ENCODE results near the gene MOB2. TPM values are rescaled to one million over a fixed set of nuclear protein-coding genes. Genes with fewer than 3 reads are reported as not detected.

The MOB2 gene
- total RNA-seq, 4 donors from 2014 or later = 21.1 to 71.5 (median 48.3) TPM

- Histone ChIP-seq H3K4me1 (peaks cover 0 to 5% of the 10 kb centered on the region in 2 donors), H3K27me3 (peaks cover 0 to 6% (median 2%) of the 10 kb centered on the region in 3 donors), H3K9me3 (no peaks in the 10 kb centered on the region), H3K36me3 (no peaks in the 10 kb centered on the region), H3K4me3 (no peak overlapping the region), H3K27ac (no peak overlapping the region)
- no peak for TF ChIP-seq CTCF (IDR thresholded peaks at IDR 0.05 in 4 of 5, conservative IDR thresholded peaks at IDR 0.05 in 1 of 5)
- TF ChIP-seq POLR2A (IDR thresholded peaks at IDR 0.05) = no peak
- ATAC-seq = no peak
- intact Hi-C loops (cut with DNase I; ENCODE audit: low total_unique reads) (no loop called here), in situ Hi-C loops (cut with MboI; ENCODE audit: low sequenced_read_pairs in 4 of 4) (no loop called here)
- DNase-seq = no peak
These were observed 29.8 kb downstream of the MOB2 start for GRCh38 chr11:1456596-1457325.

GRCh38 chr11:1456176-1456575 is 30.4 kb downstream of the MOB2 start:
- H3K27ac ChIP-seq = no peak overlapping the region
- H3K4me1 ChIP-seq = peaks cover 0 to 5% of the 10 kb centered on the region in 2 donors
- ATAC-seq = no peak
- TF ChIP-seq POLR2A (IDR thresholded peaks at IDR 0.05) = no peak
- no peak for TF ChIP-seq CTCF (IDR thresholded peaks at IDR 0.05 in 4 of 5, conservative IDR thresholded peaks at IDR 0.05 in 1 of 5)
- peaks cover 0 to 9% (median 2%) of the 10 kb centered on the region in 3 donors for H3K27me3 ChIP-seq
- in situ Hi-C loops (cut with MboI; ENCODE audit: low sequenced_read_pairs in 4 of 4) = no loop called here
- H3K4me3 ChIP-seq = no peak overlapping the region
- intact Hi-C loops (cut with DNase I; ENCODE audit: low total_unique reads) = no loop called here
- no peaks in the 10 kb centered on the region for H3K9me3 ChIP-seq
- DNase-seq = no peak
- no peaks in the 10 kb centered on the region for H3K36me3 ChIP-seq

GRCh38 chr11:1455763-1456060 is 30.9 kb downstream of the MOB2 start:
- in situ Hi-C loops (cut with MboI; ENCODE audit: low sequenced_read_pairs in 4 of 4) = no loop called here

GRCh38 chr11:1455032-1455762 is 31.4 kb downstream of the MOB2 start:
- Histone ChIP-seq H3K36me3 (no peaks in the 10 kb centered on the region), H3K4me1 (peaks cover 0 to 5% of the 10 kb centered on the region in 2 donors), H3K27ac (no peak overlapping the region), H3K4me3 (no peak overlapping the region), H3K27me3 (peaks cover 0 to 19% (median 2%) of the 10 kb centered on the region in 3 donors), H3K9me3 (no peaks in the 10 kb centered on the region)
- intact Hi-C loops (cut with DNase I; ENCODE audit: low total_unique reads) = no loop called here
- DNase-seq = no peak
- in situ Hi-C loops (cut with MboI; ENCODE audit: low sequenced_read_pairs in 4 of 4) = no loop called here
- no peak for TF ChIP-seq CTCF (IDR thresholded peaks at IDR 0.05 in 4 of 5, conservative IDR thresholded peaks at IDR 0.05 in 1 of 5)
- TF ChIP-seq POLR2A (IDR thresholded peaks at IDR 0.05) = no peak
- no peak for ATAC-seq

More at GRCh38 chr11:1455763-1456060, 30.9 kb downstream of the MOB2 start:
- ATAC-seq (no peak), DNase-seq (no peak)
- Histone ChIP-seq H3K27me3 (peaks cover 0 to 14% (median 2%) of the 10 kb centered on the region in 3 donors), H3K36me3 (no peaks in the 10 kb centered on the region), H3K4me1 (peaks cover 0 to 5% of the 10 kb centered on the region in 2 donors), H3K27ac (no peak overlapping the region), H3K4me3 (no peak overlapping the region), H3K9me3 (no peaks in the 10 kb centered on the region)
- intact Hi-C loops (cut with DNase I; ENCODE audit: low total_unique reads) = no loop called here
- TF ChIP-seq POLR2A (IDR thresholded peaks at IDR 0.05) (no peak), CTCF (IDR thresholded peaks at IDR 0.05 in 4 of 5, conservative IDR thresholded peaks at IDR 0.05 in 1 of 5) (no peak)

Measured in gastrocnemius medialis (tissue), 4 donors.